ENCODE results near the gene CABP1. TPM values are rescaled to one million over a fixed set of nuclear protein-coding genes. Genes with fewer than 3 reads are reported as not detected.

CABP1 gene
- total RNA-seq, 1 donor from 2014 or later: 0.47 TPM

- H3K79me2 ChIP-seq (ENCODE audit: low read depth): peaks cover 63% of the 10 kb centered on the region
- peaks cover 15% of the 10 kb centered on the region for H3K36me3 Mint-ChIP-seq
- peaks cover 37% of the 10 kb centered on the region for H3K4me1 ChIP-seq
- H3K4me3 Mint-ChIP-seq: no peak overlapping the region
- no peak overlapping the region for H3K4me2 ChIP-seq
- peaks cover 18% of the 10 kb centered on the region for H3K27me3 Mint-ChIP-seq (ENCODE audit: insufficient read depth, low read depth)
- no peak overlapping the region for H3K9ac ChIP-seq
- H3K27ac ChIP-seq: no peak overlapping the region
- H3K27ac Mint-ChIP-seq: no peak overlapping the region
- TF ChIP-seq EZH2phosphoT487 (IDR thresholded peaks at IDR 0.05): no peak
- no peak overlapping the region for H3K4me3 ChIP-seq
- no peaks in the 10 kb centered on the region for H3K9me3 ChIP-seq (ENCODE audit: low read depth)
- H3F3A ChIP-seq (ENCODE audit: low read depth): peaks cover 27% of the 10 kb centered on the region
- no peak for DNase-seq (ENCODE audit: low spot score)
- H4K20me1 ChIP-seq (ENCODE audit: low read depth): peaks cover 86% of the 10 kb centered on the region
- peaks cover 71% of the 10 kb centered on the region for H3K4me1 Mint-ChIP-seq
- H2AFZ ChIP-seq (replicated peaks): no peak overlapping the region
- H3K9me3 Mint-ChIP-seq: no peaks in the 10 kb centered on the region
- no peaks in the 10 kb centered on the region for H3K36me3 ChIP-seq
- H3K27me3 ChIP-seq: no peaks in the 10 kb centered on the region
Observed at GRCh38 chr12:120690978-120691377, 50.6 kb downstream of the CABP1 start.

DNA sequence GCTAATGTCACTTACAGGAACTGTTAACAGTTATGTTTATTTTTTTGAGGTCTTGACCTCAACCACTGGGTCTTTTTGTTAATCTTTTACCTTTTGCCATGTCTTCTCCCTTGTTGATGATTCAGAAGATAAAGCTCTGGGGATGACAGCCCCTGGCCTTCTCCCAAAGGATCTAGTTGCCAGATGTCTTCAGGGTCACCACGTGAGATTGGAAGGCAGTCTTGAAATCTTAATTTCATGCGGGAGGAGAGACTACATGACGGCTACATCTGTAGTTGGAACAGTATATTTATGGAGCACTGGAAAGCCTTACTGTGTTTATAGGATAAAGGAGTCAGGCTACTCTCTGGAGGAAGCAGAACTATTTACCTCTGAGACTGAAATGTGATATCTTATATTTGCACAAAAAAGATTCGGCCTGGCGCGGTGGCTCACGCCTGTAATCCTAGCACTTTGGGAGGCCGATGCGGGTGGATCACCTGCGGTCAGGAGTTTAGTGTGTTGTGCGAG is 52.2 kb downstream of the CABP1 start:
- Histone ChIP-seq H3K4me1 (peaks cover 37% of the 10 kb centered on the region), H3K27me3 (no peaks in the 10 kb centered on the region), H3K4me2 (no peak overlapping the region), H3F3A (ENCODE audit: low read depth) (peaks cover 21% of the 10 kb centered on the region), H4K20me1 (ENCODE audit: low read depth) (peaks cover 88% of the 10 kb centered on the region), H3K79me2 (ENCODE audit: low read depth) (peaks cover 58% of the 10 kb centered on the region), H3K27ac (no peak overlapping the region), H3K9me3 (ENCODE audit: low read depth) (no peaks in the 10 kb centered on the region), H2AFZ (replicated peaks) (no peak overlapping the region), H3K9ac (no peak overlapping the region), H3K36me3 (no peaks in the 10 kb centered on the region), H3K4me3 (no peak overlapping the region)
- no peak for DNase-seq (ENCODE audit: low spot score)
- Mint-ChIP-seq H3K4me1 (peaks cover 71% of the 10 kb centered on the region), H3K9me3 (no peaks in the 10 kb centered on the region), H3K4me3 (no peak overlapping the region), H3K36me3 (peaks cover 29% of the 10 kb centered on the region), H3K27ac (no peak overlapping the region), H3K27me3 (ENCODE audit: insufficient read depth, low read depth) (peaks cover 18% of the 10 kb centered on the region)
- no peak for TF ChIP-seq EZH2 (IDR thresholded peaks at IDR 0.05)
- no peak for TF ChIP-seq CTCF (IDR thresholded peaks at IDR 0.05)
- no peak for TF ChIP-seq EZH2phosphoT487 (IDR thresholded peaks at IDR 0.05)

- Histone ChIP-seq H3K27ac (no peak overlapping the region), H3K36me3 (no peaks in the 10 kb centered on the region), H3K9ac (no peak overlapping the region), H3K4me1 (peaks cover 24% of the 10 kb centered on the region), H3K27me3 (no peaks in the 10 kb centered on the region), H3K4me2 (peak overlapping the region; percentile 35), H3K9me3 (ENCODE audit: low read depth) (no peaks in the 10 kb centered on the region), H3K79me2 (ENCODE audit: low read depth) (peaks cover 45% of the 10 kb centered on the region), H3F3A (ENCODE audit: low read depth) (peaks cover 21% of the 10 kb centered on the region), H3K4me3 (no peak overlapping the region), H4K20me1 (ENCODE audit: low read depth) (peaks cover 83% of the 10 kb centered on the region), H2AFZ (replicated peaks) (no peak overlapping the region)
- DNase-seq (ENCODE audit: low spot score): peak; percentile 68
- Mint-ChIP-seq H3K27me3 (ENCODE audit: insufficient read depth, low read depth) (peaks cover 11% of the 10 kb centered on the region), H3K36me3 (peaks cover 32% of the 10 kb centered on the region), H3K4me1 (peaks cover 59% of the 10 kb centered on the region), H3K4me3 (peak overlapping the region; percentile 61), H3K9me3 (no peaks in the 10 kb centered on the region), H3K27ac (peak overlapping the region; percentile 59)
- TF ChIP-seq EZH2phosphoT487 (IDR thresholded peaks at IDR 0.05): no peak
- TF ChIP-seq EZH2 (IDR thresholded peaks at IDR 0.05): no peak
- no peak for TF ChIP-seq CTCF (IDR thresholded peaks at IDR 0.05)
Observed at GRCh38 chr12:120693848-120694247, 53.4 kb downstream of the CABP1 start.

- Histone ChIP-seq H3K4me1 (peaks cover 19% of the 10 kb centered on the region), H3F3A (ENCODE audit: low read depth) (peaks cover 21% of the 10 kb centered on the region), H4K20me1 (ENCODE audit: low read depth) (peaks cover 55% of the 10 kb centered on the region), H3K27ac (no peak overlapping the region), H3K27me3 (no peaks in the 10 kb centered on the region), H3K79me2 (ENCODE audit: low read depth) (peaks cover 17% of the 10 kb centered on the region), H3K36me3 (no peaks in the 10 kb centered on the region), H2AFZ (replicated peaks) (no peak overlapping the region), H3K4me3 (no peak overlapping the region), H3K9ac (no peak overlapping the region), H3K9me3 (ENCODE audit: low read depth) (no peaks in the 10 kb centered on the region), H3K4me2 (no peak overlapping the region)
- no peak overlapping the region for H3K4me3 Mint-ChIP-seq
- H3K4me1 Mint-ChIP-seq: peaks cover 34% of the 10 kb centered on the region
- H3K27me3 Mint-ChIP-seq (ENCODE audit: insufficient read depth, low read depth): peaks cover 11% of the 10 kb centered on the region
- peaks cover 43% of the 10 kb centered on the region for H3K36me3 Mint-ChIP-seq
- no peaks in the 10 kb centered on the region for H3K9me3 Mint-ChIP-seq
- H3K27ac Mint-ChIP-seq: no peak overlapping the region
- no peak for TF ChIP-seq CTCF (IDR thresholded peaks at IDR 0.05)
- no peak for TF ChIP-seq EZH2phosphoT487 (IDR thresholded peaks at IDR 0.05)
- no peak for DNase-seq (ENCODE audit: low spot score)
Observed at GRCh38 chr12:120696626-120697025, 56.2 kb downstream of the CABP1 start.

Measured in neural progenitor cell (in vitro differentiated cells).